Loucy (cell line): ENCODE results near the gene DEFB125.

Experiments
- CTCF ChIP-seq: fragments of 200-600 bp; sonication (generic); conservative IDR thresholded peaks from 2 replicates; pipeline ENCODE4 v1.5.1; 2014; ENCODE audit warnings: mild to moderate bottlenecking, antibody characterized with exemption, low read length
- EZH2phosphoT487 ChIP-seq: fragments of 200-600 bp; IDR thresholded peaks from 2 replicates; pipeline ENCODE4 v1.6.1; 2018; ENCODE audit warnings: antibody characterized with exemption, mild to moderate bottlenecking, moderate library complexity, borderline replicate concordance

DNA sequence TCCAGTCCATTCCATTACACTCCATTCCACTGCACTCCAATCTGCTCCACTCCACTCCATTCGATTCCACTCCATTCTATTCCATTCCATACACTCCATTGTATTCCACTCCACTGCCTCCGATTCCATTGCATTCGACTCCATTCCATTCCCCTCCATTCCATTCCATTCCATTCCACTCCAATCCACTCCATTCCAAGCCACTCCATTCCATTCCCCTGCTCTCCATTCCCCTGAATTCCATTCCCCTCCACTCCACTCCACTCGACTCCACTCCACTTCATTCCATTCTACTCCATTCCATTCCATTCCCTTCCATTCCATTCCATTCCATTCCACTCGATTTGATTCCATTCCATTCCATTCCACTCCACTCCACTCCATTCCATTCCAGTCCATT lies 25.7 kb upstream of the DEFB125 start:
- no peak for TF ChIP-seq CTCF
- no peak for TF ChIP-seq EZH2phosphoT487
